Measurements from ENCODE around the gene NAA25. TPM values are rescaled to one million over a fixed set of nuclear protein-coding genes. Genes with fewer than 3 reads are reported as not detected.
"Not testable (repeated sequence)": the region's sequence is repeated elsewhere in the genome, so short reads cannot be mapped to it uniquely, and the experiment has no call there.

NAA25 gene
- total RNA-seq, 1 donor from 2014 or later: 14.1 TPM

GRCh38 chr12:112107306-112108201 is 1.0 kb downstream of the NAA25 start:
- TF ChIP-seq CTCF (IDR thresholded peaks at IDR 0.05): no peak
- Mint-ChIP-seq H3K36me3 (ENCODE audit: low read depth) (peaks cover 3% of the 10 kb centered on the region), H3K9me3 (ENCODE audit: low read depth) (no peaks in the 10 kb centered on the region), H3K27me3 (ENCODE audit: low read depth) (no peaks in the 10 kb centered on the region), H3K27ac (ENCODE audit: unreplicated experiment) (peak overlapping the region; percentile 91), H3K4me1 (ENCODE audit: low read depth) (peaks cover 35% of the 10 kb centered on the region), H3K4me3 (ENCODE audit: unreplicated experiment) (peak overlapping the region; percentile 96)
- no peak for DNase-seq (ENCODE audit: low spot score)

- H3K9me3 Mint-ChIP-seq (ENCODE audit: low read depth): no peaks in the 10 kb centered on the region
Observed at GRCh38 chr12:112105891-112106290, 2.7 kb downstream of the NAA25 start.

GRCh38 chr12:112103758-112104503 is 4.7 kb downstream of the NAA25 start:
- peaks cover 11% of the 10 kb centered on the region for H3K36me3 Mint-ChIP-seq (ENCODE audit: low read depth)
- H3K9me3 Mint-ChIP-seq (ENCODE audit: low read depth): no peaks in the 10 kb centered on the region
- no peak for DNase-seq (ENCODE audit: low spot score)
- no peak overlapping the region for H3K4me3 Mint-ChIP-seq (ENCODE audit: unreplicated experiment)
- H3K27me3 Mint-ChIP-seq (ENCODE audit: low read depth): no peaks in the 10 kb centered on the region
- H3K4me1 Mint-ChIP-seq (ENCODE audit: low read depth): peaks cover 29% of the 10 kb centered on the region
- peak overlapping the region; percentile 39 for H3K27ac Mint-ChIP-seq (ENCODE audit: unreplicated experiment)
- no peak for TF ChIP-seq CTCF (IDR thresholded peaks at IDR 0.05)

More at GRCh38 chr12:112105891-112106290, 2.7 kb downstream of the NAA25 start:
- Mint-ChIP-seq H3K4me3 (ENCODE audit: unreplicated experiment) (no peak overlapping the region), H3K27ac (ENCODE audit: unreplicated experiment) (no peak overlapping the region), H3K27me3 (ENCODE audit: low read depth) (no peaks in the 10 kb centered on the region), H3K4me1 (ENCODE audit: low read depth) (peaks cover 35% of the 10 kb centered on the region), H3K36me3 (ENCODE audit: low read depth) (peaks cover 7% of the 10 kb centered on the region)
- no peak for DNase-seq (ENCODE audit: low spot score)
- no peak for TF ChIP-seq CTCF (IDR thresholded peaks at IDR 0.05)

GRCh38 chr12:112102746-112103145 is 5.8 kb downstream of the NAA25 start:
- Mint-ChIP-seq H3K36me3 (ENCODE audit: low read depth) (peaks cover 11% of the 10 kb centered on the region), H3K4me1 (ENCODE audit: low read depth) (peaks cover 27% of the 10 kb centered on the region)
- DNase-seq (ENCODE audit: low spot score); H3K9me3 Mint-ChIP-seq (ENCODE audit: low read depth); H3K4me3 Mint-ChIP-seq (ENCODE audit: unreplicated experiment); H3K27ac Mint-ChIP-seq (ENCODE audit: unreplicated experiment); H3K27me3 Mint-ChIP-seq (ENCODE audit: low read depth): not testable (repeated sequence)

- Mint-ChIP-seq H3K27ac (ENCODE audit: unreplicated experiment) (no peak overlapping the region), H3K27me3 (ENCODE audit: low read depth) (no peaks in the 10 kb centered on the region), H3K36me3 (ENCODE audit: low read depth) (peaks cover 11% of the 10 kb centered on the region), H3K4me3 (ENCODE audit: unreplicated experiment) (no peak overlapping the region), H3K4me1 (ENCODE audit: low read depth) (peaks cover 21% of the 10 kb centered on the region), H3K9me3 (ENCODE audit: low read depth) (no peaks in the 10 kb centered on the region)
- TF ChIP-seq CTCF (IDR thresholded peaks at IDR 0.05): no peak
- no peak for DNase-seq (ENCODE audit: low spot score)
Observed at GRCh38 chr12:112102127-112102526, 6.5 kb downstream of the NAA25 start.

- H3K9me3 Mint-ChIP-seq (ENCODE audit: low read depth); H3K4me3 Mint-ChIP-seq (ENCODE audit: unreplicated experiment); H3K27me3 Mint-ChIP-seq (ENCODE audit: low read depth); H3K27ac Mint-ChIP-seq (ENCODE audit: unreplicated experiment); DNase-seq (ENCODE audit: low spot score): not testable (repeated sequence)
- H3K36me3 Mint-ChIP-seq (ENCODE audit: low read depth): peaks cover 11% of the 10 kb centered on the region
- peaks cover 20% of the 10 kb centered on the region for H3K4me1 Mint-ChIP-seq (ENCODE audit: low read depth)
Observed at GRCh38 chr12:112100500-112100899, 8.1 kb downstream of the NAA25 start.

Measured in chondrocyte (in vitro differentiated cells).